ENCODE results near the gene NEDD4L. TPM values are rescaled to one million over a fixed set of nuclear protein-coding genes. Genes with fewer than 3 reads are reported as not detected.

NEDD4L gene
- total and polyA plus RNA-seq, 12 donors: 17.8 to 110 (median 37.6) TPM

DNA sequence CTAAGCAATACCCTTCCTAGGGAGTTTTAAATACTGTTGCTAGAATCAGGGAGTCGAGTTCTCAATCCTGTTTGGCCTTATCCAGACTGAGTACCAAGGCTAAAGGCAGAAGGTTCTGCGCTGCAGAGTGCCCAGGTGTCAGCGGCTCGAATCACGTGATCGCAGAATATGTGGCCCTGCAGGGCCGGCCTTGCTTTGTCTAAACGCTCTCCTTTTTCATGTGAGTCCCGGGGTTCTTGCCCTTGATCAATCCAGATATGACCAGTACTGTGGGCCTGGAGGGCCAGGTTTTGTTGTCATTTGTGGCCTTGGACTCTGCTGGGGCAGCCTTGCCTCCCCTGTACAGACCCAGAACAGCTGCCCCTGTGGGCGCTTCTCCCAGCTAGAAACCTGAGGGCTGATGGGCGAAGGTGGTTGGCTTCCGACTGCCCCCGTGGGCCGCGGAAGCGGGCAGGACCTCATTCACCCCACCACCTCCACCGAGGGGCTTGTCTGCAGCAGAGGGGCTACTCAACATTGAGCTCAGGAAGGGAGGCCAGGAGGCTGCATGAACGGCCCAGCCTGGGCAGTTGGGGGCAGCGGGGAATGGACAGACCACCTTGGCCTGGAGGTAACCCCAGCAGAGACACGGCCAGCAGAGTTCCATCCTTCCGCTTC is 359.9 kb downstream of the NEDD4L start:
- no peaks in the 10 kb centered on the region for H3K27me3 ChIP-seq
- H3K4me3 ChIP-seq: no peak overlapping the region
- H3K4me1 ChIP-seq (replicated peaks in 1 of 2): peaks cover 0 to 5% of the 10 kb centered on the region in 2 donors
- DNase-seq: peak in 3 of 7 donors; percentile 12 to 45 (median 31)
- H3K36me3 ChIP-seq (replicated peaks in 1 of 2): no peaks in the 10 kb centered on the region
- intact Hi-C loops (cut with DNase I): loop anchor here in 1 of 2 donors (5.0 kb wide), 1 partner anchor 88 kb away; no protein-coding TSS in a partner anchor
- H3K9me3 ChIP-seq (replicated peaks in 1 of 3): no peaks in the 10 kb centered on the region
- WGBS, 4 donors: 68 to 72% (median 68%) methylated on average over 18 to 21 of the region's 21 CpGs
- no peak overlapping the region for H3K27ac ChIP-seq
- TF ChIP-seq, protein P1, sequence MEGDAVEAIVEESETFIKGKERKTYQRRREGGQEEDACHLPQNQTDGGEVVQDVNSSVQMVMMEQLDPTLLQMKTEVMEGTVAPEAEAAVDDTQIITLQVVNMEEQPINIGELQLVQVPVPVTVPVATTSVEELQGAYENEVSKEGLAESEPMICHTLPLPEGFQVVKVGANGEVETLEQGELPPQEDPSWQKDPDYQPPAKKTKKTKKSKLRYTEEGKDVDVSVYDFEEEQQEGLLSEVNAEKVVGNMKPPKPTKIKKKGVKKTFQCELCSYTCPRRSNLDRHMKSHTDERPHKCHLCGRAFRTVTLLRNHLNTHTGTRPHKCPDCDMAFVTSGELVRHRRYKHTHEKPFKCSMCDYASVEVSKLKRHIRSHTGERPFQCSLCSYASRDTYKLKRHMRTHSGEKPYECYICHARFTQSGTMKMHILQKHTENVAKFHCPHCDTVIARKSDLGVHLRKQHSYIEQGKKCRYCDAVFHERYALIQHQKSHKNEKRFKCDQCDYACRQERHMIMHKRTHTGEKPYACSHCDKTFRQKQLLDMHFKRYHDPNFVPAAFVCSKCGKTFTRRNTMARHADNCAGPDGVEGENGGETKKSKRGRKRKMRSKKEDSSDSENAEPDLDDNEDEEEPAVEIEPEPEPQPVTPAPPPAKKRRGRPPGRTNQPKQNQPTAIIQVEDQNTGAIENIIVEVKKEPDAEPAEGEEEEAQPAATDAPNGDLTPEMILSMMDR (IDR thresholded peaks at IDR 0.05): no peak
- TF ChIP-seq POLR2A (IDR thresholded peaks at IDR 0.05): no peak

DNA sequence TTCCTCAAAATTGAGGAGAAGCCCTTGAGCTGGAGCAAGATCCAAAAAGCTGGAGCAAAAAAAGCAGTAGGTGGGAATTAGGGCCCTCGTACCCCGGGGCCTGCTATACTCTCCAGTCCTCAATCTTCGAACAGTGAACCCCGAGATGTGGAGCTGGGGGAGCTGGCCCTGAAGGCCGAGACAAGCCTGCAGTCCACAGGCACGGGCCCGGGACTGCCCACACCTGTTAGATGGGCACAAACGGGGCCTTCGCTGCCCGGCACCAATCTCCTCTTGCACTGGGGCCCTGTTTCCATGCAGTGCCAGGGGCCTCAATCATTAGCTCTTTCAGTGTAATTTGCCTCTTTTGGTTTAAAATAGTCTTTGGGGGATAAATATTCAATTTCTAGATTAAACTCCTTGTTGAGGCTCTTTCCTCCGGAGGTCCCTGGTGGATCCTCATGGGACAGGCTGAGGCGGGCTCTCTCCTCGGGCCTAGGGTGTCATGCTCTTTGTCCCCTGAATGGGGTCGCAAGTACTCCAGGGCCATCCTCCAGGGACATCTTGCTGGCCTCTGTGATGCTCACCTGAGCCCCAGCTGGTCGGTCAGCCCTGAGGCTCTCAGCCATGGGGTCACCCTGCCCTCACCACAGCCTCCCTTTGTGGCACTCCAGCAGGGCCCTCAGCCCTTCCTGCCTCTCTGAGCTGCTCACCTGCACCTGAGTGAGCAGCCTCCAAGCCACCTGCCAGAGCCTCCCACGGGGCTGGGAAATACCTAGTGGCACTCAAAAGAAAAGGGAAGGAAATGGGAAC is 361.3 kb downstream of the NEDD4L start:
- Histone ChIP-seq H3K4me1 (replicated peaks in 1 of 2) (peaks cover 0 to 5% of the 10 kb centered on the region in 2 donors), H3K27me3 (no peaks in the 10 kb centered on the region), H3K27ac (no peak overlapping the region), H3K9me3 (replicated peaks in 1 of 3) (no peaks in the 10 kb centered on the region), H3K36me3 (replicated peaks in 1 of 2) (no peaks in the 10 kb centered on the region), H3K4me3 (no peak overlapping the region)
- no peak for DNase-seq
- TF ChIP-seq, protein P1 (IDR thresholded peaks at IDR 0.05): no peak
- no peak for TF ChIP-seq POLR2A (IDR thresholded peaks at IDR 0.05)
- intact Hi-C loops (cut with DNase I): no loop called here
- 89 to 92% (median 90%) methylated on average over 15 to 16 of the region's 16 CpGs for WGBS, 4 donors

DNA sequence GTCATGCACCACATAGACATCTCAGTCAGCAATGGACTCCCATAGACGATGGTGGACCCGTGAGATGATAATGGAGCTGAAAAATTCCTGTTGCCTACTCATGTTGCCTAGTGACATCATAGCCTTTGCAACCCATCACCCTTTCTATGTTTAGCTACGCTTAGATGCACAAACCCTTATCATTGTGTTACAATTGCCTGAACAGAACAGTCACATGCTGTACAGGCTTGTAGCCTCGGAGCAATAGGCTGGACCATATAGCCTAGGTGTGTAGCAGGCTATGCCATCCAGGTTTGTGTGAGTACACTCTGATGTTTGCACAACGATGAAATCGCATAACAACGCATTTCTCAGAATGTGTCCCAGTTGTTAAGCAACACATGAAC is 363.2 kb downstream of the NEDD4L start:
- intact Hi-C loops (cut with DNase I): no loop called here
- Histone ChIP-seq H3K9me3 (replicated peaks in 1 of 3) (no peaks in the 10 kb centered on the region), H3K27me3 (no peaks in the 10 kb centered on the region), H3K4me1 (replicated peaks in 1 of 2) (peaks cover 0 to 5% of the 10 kb centered on the region in 2 donors), H3K27ac (no peak overlapping the region), H3K4me3 (no peak overlapping the region), H3K36me3 (replicated peaks in 1 of 2) (no peaks in the 10 kb centered on the region)
- DNase-seq: no peak
- TF ChIP-seq, protein P1 (IDR thresholded peaks at IDR 0.05): no peak
- TF ChIP-seq POLR2A (IDR thresholded peaks at IDR 0.05): no peak
- WGBS, 4 donors: 76 to 92% (median 91%) methylated on average over 7 of the region's 7 CpGs

DNA sequence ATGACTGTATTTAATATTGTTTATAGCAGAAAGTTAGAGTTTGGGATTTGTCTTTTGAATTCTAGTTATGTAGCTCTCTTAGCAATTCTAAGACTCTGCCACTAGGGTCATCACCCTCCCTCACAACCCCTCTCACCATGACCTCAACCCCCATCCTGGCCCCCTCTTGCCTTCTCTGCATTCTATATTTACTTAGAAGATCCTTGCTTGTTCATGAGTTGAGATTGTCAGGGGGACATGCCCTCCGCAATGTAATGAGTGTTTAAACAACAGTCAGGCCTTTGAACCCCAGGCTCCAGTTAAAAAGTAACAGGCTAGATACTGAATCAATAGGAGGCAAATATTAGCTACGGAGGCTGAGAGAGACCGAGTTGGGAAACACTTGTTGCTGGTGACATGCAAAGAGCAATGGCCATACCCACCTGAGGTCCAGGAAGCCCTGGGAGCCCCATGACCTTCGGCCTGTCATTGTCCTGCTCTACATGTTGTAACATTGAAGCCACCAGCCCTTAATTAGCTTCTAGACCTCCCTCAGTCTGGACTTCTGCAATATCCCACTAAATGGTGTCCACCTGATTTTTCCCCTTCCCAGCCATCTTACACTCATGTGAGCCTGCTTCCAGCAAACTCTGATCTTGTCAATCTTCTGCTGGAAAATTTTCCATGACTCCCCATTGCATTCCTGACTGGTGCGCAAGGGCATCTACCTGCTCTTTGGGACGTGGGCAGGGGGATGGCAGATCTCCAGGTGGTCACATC is 363.8 kb downstream of the NEDD4L start:
- Histone ChIP-seq H3K27me3 (no peaks in the 10 kb centered on the region), H3K36me3 (replicated peaks in 1 of 2) (no peaks in the 10 kb centered on the region), H3K4me3 (no peak overlapping the region), H3K27ac (no peak overlapping the region), H3K4me1 (replicated peaks in 1 of 2) (peaks cover 0 to 5% of the 10 kb centered on the region in 2 donors), H3K9me3 (replicated peaks in 1 of 3) (no peaks in the 10 kb centered on the region)
- DNase-seq: no peak
- WGBS, 4 donors: 88 to 90% (median 89%) methylated on average over 6 of the region's 6 CpGs
- no peak for TF ChIP-seq POLR2A (IDR thresholded peaks at IDR 0.05)
- TF ChIP-seq, protein P1 (IDR thresholded peaks at IDR 0.05): no peak
- intact Hi-C loops (cut with DNase I): no loop called here

Measured in adrenal gland (tissue), 12 donors.